Heart left ventricle (tissue), 13 donors: ENCODE results near the gene GRIK1.

ENCODE experiments used
- CTCF ChIP-seq, 12 donors: fragments of 200-600 bp; sonication (generic) in 4 of 12; IDR thresholded peaks; one replicate each; pipeline versions ENCODE4 v1.5.0 to v1.8.0; 2018 to 2022; ENCODE audit warnings: antibody characterized with exemption in 12 of 12, mild to moderate bottlenecking in 5 of 12
- POLR2A ChIP-seq, 2 donors: fragments of 450-650 bp; IDR thresholded peaks; one replicate each; pipeline ENCODE4 v1.6.1; 2017; ENCODE audit warnings: antibody characterized with exemption in 2 of 2, mild to moderate bottlenecking in 2 of 2, moderate library complexity in 2 of 2
- donor health status: ischemic (EF 13 %, LVEDD 7.1; RV severe dilation, severe dysfunction).
- donor health status: DM: no; HTN: yes; CAD: no.
- donor health status: DM: no; HTN: no; CAD: no.
- donor health status: ischemic (EF 25% LVEDD 6.9; RV normal size, moderate dysfunction).
- donor health status: ischemic (EF 25% LVEDD 5.7; RV mildly dilated, moderate dysfunction).
- donor health status: ischemic (EF 35%, LVEDD 5.7; RV mildly dilated, moderate dysfunction).
- donor health status: nonischemic (EF 11% LVEDD 7.7; RV severe dilation, severe dysfunction).
- donor health status: DM: yes; HTN: yes; CAD: no.
- donor health status: PGD.
- donor health status: ischemic (EF 29% LVEDD 5.4; RV normal size, mild dysfunction).
- donor health status: nonischemic (EF 23%, LVEDD 6.1; RV moderate dilation, normal function).

GRCh38 chr21:29657240-29657989 lies 282.4 kb downstream of the GRIK1 start:
- TF ChIP-seq CTCF (IDR thresholded peaks at IDR 0.05) = no peak
- TF ChIP-seq POLR2A (IDR thresholded peaks at IDR 0.05) = no peak
